SK-N-SH (cell line): Measurements from ENCODE around the gene PPME1. TPM values are rescaled to one million over a fixed set of nuclear protein-coding genes. Genes with fewer than 3 reads are reported as not detected.

Experiments used
- CTCF ChIA-PET: fragments of 300-600, 350-600 bp; formaldehyde crosslinking; extraction: SDS; loops from one replicate; lab custom pipeline; 2021; lab: Yijun Ruan, JAX
- POLR2A ChIA-PET: fragments of 350-600 bp; sonication (Branson Sonifier 250); formaldehyde crosslinking; extraction: SDS; loops from one replicate; lab custom pipeline; 2020; ENCODE audit warnings: antibody characterized with exemption, inconsistent platforms; lab: Yijun Ruan, JAX
- DNase-seq: peaks from one replicate; pipeline ENCODE4 v3.0.0; 2012
- H2AFZ ChIP-seq: fragments of 200-600 bp; sonication (generic); 2 replicates; pipeline ENCODE4 v1.8.1; 2016; ENCODE audit warnings: antibody characterized with exemption, mild to moderate bottlenecking, low read depth
- H3F3A ChIP-seq: fragments of 200-600 bp; sonication (generic); replicated peaks from 2 replicates; pipeline ENCODE3; 2016; ENCODE audit warnings: antibody characterized with exemption, mild to moderate bottlenecking; ENCODE audit not compliant: insufficient read depth
- H3K27ac ChIP-seq, 2 experiments: fragments of 200-500 bp in 1 of 2; fragments of 200-600 bp in 1 of 2; sonication (Bioruptor generic) in 1 of 2; sonication (generic), shearing (Covaris generic) in 1 of 2; 2 replicates each; pipeline versions ENCODE4 v1.5.1 to v1.6.1; 2014 to 2016; ENCODE audit warnings: low read depth in 2 of 2, inconsistent platforms in 1 of 2, low read length in 1 of 2, mild to moderate bottlenecking in 1 of 2, mixed read lengths in 1 of 2
- H3K27me3 ChIP-seq: fragments of 200-600 bp; sonication (generic), shearing (Covaris generic); 2 replicates; pipeline ENCODE4 v1.6.1; 2016; ENCODE audit warnings: mixed run types; ENCODE audit not compliant: insufficient read depth
- H3K36me3 ChIP-seq, 2 experiments: fragments of 200-500 bp in 1 of 2; fragments of 200-600 bp in 1 of 2; sonication (Bioruptor generic) in 1 of 2; sonication (generic) in 1 of 2; replicated peaks in 1 of 2; 2 replicates each; pipeline versions ENCODE3 to v1.5.1; 2014 to 2016; ENCODE audit warnings: low read length in 1 of 2, mild to moderate bottlenecking in 1 of 2; ENCODE audit not compliant: insufficient read depth in 2 of 2, control insufficient read depth in 1 of 2
- H3K4me1 ChIP-seq, 2 experiments: fragments of 200-500 bp in 1 of 2; fragments of 200-600 bp in 1 of 2; sonication (Bioruptor generic) in 1 of 2; sonication (generic), shearing (Covaris generic) in 1 of 2; 2 replicates each; pipeline versions ENCODE4 v1.5.1 to v1.6.1; 2014 to 2016; ENCODE audit warnings: low read depth in 1 of 2, low read length in 1 of 2, mixed run types in 1 of 2; ENCODE audit not compliant: insufficient read depth in 2 of 2, control insufficient read depth in 1 of 2
- H3K4me2 ChIP-seq: fragments of 200-600 bp; sonication (generic), shearing (Covaris generic); 2 replicates; pipeline ENCODE4 v1.6.1; 2017; ENCODE audit warnings: mixed run types
- H3K4me3 ChIP-seq, 2 experiments: fragments of 200-500 bp in 1 of 2; fragments of 200-600 bp in 1 of 2; sonication (Bioruptor generic) in 1 of 2; sonication (generic), shearing (Covaris generic) in 1 of 2; 2 replicates each; pipeline versions ENCODE4 v1.5.1 to v1.8.1; 2014 to 2016; ENCODE audit warnings: low read depth in 2 of 2, inconsistent platforms in 1 of 2, low read length in 1 of 2, mild to moderate bottlenecking in 1 of 2, mixed read lengths in 1 of 2, moderate library complexity in 1 of 2
- H3K79me2 ChIP-seq: fragments of 200-600 bp; sonication (generic); 2 replicates; pipeline ENCODE4 v1.8.1; 2017; ENCODE audit warnings: mild to moderate bottlenecking; ENCODE audit not compliant: insufficient read depth
- H3K9ac ChIP-seq: fragments of 200-600 bp; sonication (generic); 2 replicates; pipeline ENCODE4 v1.6.1; 2017; ENCODE audit warnings: mixed run types
- H3K9me2 ChIP-seq: fragments of 200-600 bp; sonication (generic); 2 replicates; pipeline ENCODE4 v1.6.1; 2017; ENCODE audit warnings: mixed run types
- H3K9me3 ChIP-seq: fragments of 200-600 bp; sonication (generic); 2 replicates; pipeline ENCODE4 v1.6.1; 2017; ENCODE audit warnings: mixed run types, mild to moderate bottlenecking, moderate library complexity
- H4K20me1 ChIP-seq: fragments of 200-600 bp; sonication (generic); 2 replicates; pipeline ENCODE4 v1.6.1; 2017; ENCODE audit warnings: mild to moderate bottlenecking, mixed run types; ENCODE audit not compliant: insufficient read depth
- EP300 ChIP-seq, 2 experiments: IDR thresholded peaks; 2 replicates each; pipeline versions ENCODE4 v1.4.0 to v1.6.1; 2012; ENCODE audit warnings: borderline replicate concordance in 1 of 2, low read depth in 1 of 2, low read length in 1 of 2
- EZH2phosphoT487 ChIP-seq: fragments of 200-600 bp; sonication (generic); IDR thresholded peaks from 2 replicates; pipeline ENCODE4 v1.6.1; 2017; ENCODE audit warnings: low read depth, mixed run types, mild to moderate bottlenecking, antibody characterized with exemption, moderate library complexity, borderline replicate concordance
- FOSL2 ChIP-seq: IDR thresholded peaks from 2 replicates; pipeline ENCODE4 v1.4.0; 2012; ENCODE audit warnings: low read depth, mild to moderate bottlenecking, moderate library complexity, borderline replicate concordance
- IRF3 ChIP-seq: fragments of 150-350 bp; IDR thresholded peaks from 2 replicates; pipeline ENCODE4 v1.6.1; 2016; ENCODE audit warnings: mild to moderate bottlenecking, low read depth, low read length
- PBX3 ChIP-seq: IDR thresholded peaks from 2 replicates; pipeline ENCODE4; 2012
- RXRA ChIP-seq: IDR thresholded peaks from 2 replicates; pipeline ENCODE4 v1.4.0; 2012; ENCODE audit warnings: low read depth, mild to moderate bottlenecking, borderline replicate concordance
- SIN3A ChIP-seq: IDR thresholded peaks from 2 replicates; pipeline ENCODE4 v1.6.1; 2012; ENCODE audit warnings: low read depth, mild to moderate bottlenecking, low read length, moderate library complexity, borderline replicate concordance
- SMC3 ChIP-seq: IDR thresholded peaks from 2 replicates; pipeline ENCODE4 v1.6.1; 2012; ENCODE audit warnings: low read depth, low read length, improper control_type of control experiment
- TCF12 ChIP-seq: IDR thresholded peaks from 2 replicates; pipeline ENCODE4 v1.4.0; 2012
- USF1 ChIP-seq: IDR thresholded peaks from 2 replicates; pipeline ENCODE4 v1.4.0; 2012; ENCODE audit warnings: low read depth, borderline replicate concordance
- USF2 ChIP-seq: fragments of 150-350 bp; IDR thresholded peaks from 2 replicates; pipeline ENCODE4 v1.6.1; 2017; ENCODE audit warnings: antibody characterized with exemption, low read length, low read depth, borderline replicate concordance
- WGBS: methylation state at CpG from one replicate; pipeline ENCODE4 v1.1.6; 2017; ENCODE audit warnings: low lambda C conversion rate; 5-methylcytosine and 5-hydroxymethylcytosine counted together
- polyA plus RNA-seq, 3 experiments: library from polyadenylated mRNA; depleted of rRNA; stranded (reverse); fragments of >200 nt; gene quantifications; 2 replicates each; pipeline ENCODE4 v1.2.3, GENCODE V29; 2012

Gene PPME1
- polyA plus RNA-seq, 1 of the 3 experiments (the other 2 are of a cell fraction) = 107 TPM

- H3K79me2 ChIP-seq = peaks cover 29% of the 10 kb centered on the region; the same call in 1 of the 2 replicates
- no peak overlapping the region for H2AFZ ChIP-seq
- no peaks in the 10 kb centered on the region for H3K27me3 ChIP-seq
- TF ChIP-seq SMC3 = no peak
- no peak for TF ChIP-seq RXRA
- TF ChIP-seq IRF3 = no peak
- no peak for TF ChIP-seq EZH2phosphoT487
- TF ChIP-seq USF1 = no peak
- 0 out of 2 replicates have a peak, but pooled peaks have one; percentile 19 for TF ChIP-seq FOSL2
- no peak for TF ChIP-seq SIN3A
- TF ChIP-seq TCF12 = peak; percentile 16; the same call in 1 of the 2 replicates
- peak; percentile 52; the same call in 1 of the 2 replicates for TF ChIP-seq PBX3
- no peak for TF ChIP-seq USF2
- 0 out of 4 replicates have a peak, but pooled peaks of 1 of the 2 experiments have one; percentile 29 for TF ChIP-seq EP300 (IDR thresholded peaks at IDR 0.05; ENCODE audit: borderline replicate concordance in 1 of 2, low read depth in 1 of 2, low read length in 1 of 2)
- TF ChIP-seq, all 33 proteins: peak for 4
- CTCF ChIA-PET = interaction anchor here (1.4 kb wide), 1 partner anchor 11 kb away, joined by 3 read pairs; no protein-coding TSS in a partner anchor
- H3K9ac ChIP-seq = no peak overlapping the region
- H3K4me1 ChIP-seq = peaks cover 0 to 8% of the 10 kb centered on the region in 2 experiments; a peak in 1 of 4 replicates
- peaks cover 11% of the 10 kb centered on the region for H3F3A ChIP-seq
- no peaks in the 10 kb centered on the region for H3K9me2 ChIP-seq
- 90% methylated on average over 5 of the region's 5 CpGs for WGBS
- no peaks in the 10 kb centered on the region for H4K20me1 ChIP-seq
- no peak overlapping the region; a peak in 1 of 4 replicates for H3K27ac ChIP-seq
- POLR2A ChIA-PET = no interaction called here
- peaks cover 0 to 15% of the 10 kb centered on the region in 2 experiments for H3K36me3 ChIP-seq
- H3K4me2 ChIP-seq = no peak overlapping the region
- DNase-seq = no peak
- H3K9me3 ChIP-seq = no peaks in the 10 kb centered on the region
- no peak overlapping the region for H3K4me3 ChIP-seq
Observed at GRCh38 chr11:74147199-74147929, 23.7 kb upstream of the PPME1 start.
